GM12878 (cell line): ENCODE data around the gene ALG12. TPM values are rescaled to one million over a fixed set of nuclear protein-coding genes. Genes with fewer than 3 reads are reported as not detected.

Source experiments
- ATF7 ChIP-seq: fragments of 450-650 bp; IDR thresholded peaks from 2 replicates; pipeline ENCODE4 v1.6.1; 2016; ENCODE audit warnings: low read depth, mild to moderate bottlenecking
- BHLHE40 ChIP-seq, 2 experiments: fragments of 450-650 bp in 1 of 2; IDR thresholded peaks; 2 replicates each; pipeline ENCODE4 v1.6.1; 2011 to 2017; ENCODE audit warnings: low read depth in 2 of 2, borderline replicate concordance in 1 of 2, improper control_type of control experiment in 1 of 2, low read length in 1 of 2, mild to moderate bottlenecking in 1 of 2
- MAX ChIP-seq: IDR thresholded peaks from 2 replicates; pipeline ENCODE4 v1.6.1; 2012; ENCODE audit warnings: low read depth, low read length, improper control_type of control experiment
- SIN3A ChIP-seq: IDR thresholded peaks from 2 replicates; pipeline ENCODE4 v1.6.1; 2012; ENCODE audit warnings: low read depth, low read length, improper control_type of control experiment
- SIX5 ChIP-seq: IDR thresholded peaks from 2 replicates; pipeline ENCODE4 v1.6.1; 2011; ENCODE audit warnings: mild to moderate bottlenecking, low read depth, low read length, moderate library complexity; ENCODE audit not compliant: severe bottlenecking
- SP1 ChIP-seq: IDR thresholded peaks from one replicate; pipeline ENCODE4 v1.6.1; 2011; ENCODE audit warnings: low read depth, low read length
- SPI1 ChIP-seq: IDR thresholded peaks from 2 replicates; pipeline ENCODE4 v1.6.1; 2011; ENCODE audit warnings: low read depth, mild to moderate bottlenecking, low read length, moderate library complexity, borderline replicate concordance; ENCODE audit not compliant: insufficient read depth
- TCF3 ChIP-seq: IDR thresholded peaks from 2 replicates; pipeline ENCODE4 v1.6.1; 2012; ENCODE audit warnings: low read depth, mild to moderate bottlenecking, low read length, borderline replicate concordance; ENCODE audit not compliant: insufficient read depth
- polyA plus RNA-seq, 11 experiments: library from polyadenylated mRNA; depleted of rRNA in 4 of 11; unstranded in 6 of 11; stranded (reverse) in 5 of 11; fragments of >200 nt; fragmentation: Nextera tagmentation in 4 of 11; fragmentation: Illumina TruSeq in 1 of 11; extraction: Ambion mirVana in 4 of 11; extraction: Trizol in 1 of 11; gene quantifications; 1 replicate in 1 of 11; 2 replicates in 10 of 11; pipeline versions ENCODE4 v1.2.1 to v1.2.3, GENCODE V29; 2011 to 2016; ENCODE audit warnings: inconsistent platforms in 2 of 11, missing spikeins in 2 of 11, low read depth in 1 of 11
- total RNA-seq, 4 experiments: library from RNA; depleted of rRNA in 3 of 4; stranded (reverse); fragments of >200 nt in 3 of 4; fragmentation: Illumina TruSeq in 1 of 4; extraction: Trizol in 1 of 4; gene quantifications; 2 replicates each; pipeline versions ENCODE4 v1.2.1 to v1.2.3, GENCODE V29; 2013 to 2021
- TF ChIP-seq, protein P1 (sequence below): fragments of 450-650 bp; formaldehyde crosslinking; IDR thresholded peaks from 2 replicates; pipeline ENCODE4 v1.5.0; 2022; ENCODE audit warnings: mild to moderate bottlenecking, missing genetic modification characterization
- TF ChIP-seq, protein P2 (sequence below): fragments of 450-650 bp; IDR thresholded peaks from 2 replicates; pipeline ENCODE4 v1.6.1; 2016; ENCODE audit warnings: mild to moderate bottlenecking

The ALG12 gene
- total and polyA plus RNA-seq, 10 of the 15 experiments (the other 5 are each of a cell fraction or from before 2014, with no cell fraction given): 0.22 to 23.4 (median 6.6) TPM

DNA sequence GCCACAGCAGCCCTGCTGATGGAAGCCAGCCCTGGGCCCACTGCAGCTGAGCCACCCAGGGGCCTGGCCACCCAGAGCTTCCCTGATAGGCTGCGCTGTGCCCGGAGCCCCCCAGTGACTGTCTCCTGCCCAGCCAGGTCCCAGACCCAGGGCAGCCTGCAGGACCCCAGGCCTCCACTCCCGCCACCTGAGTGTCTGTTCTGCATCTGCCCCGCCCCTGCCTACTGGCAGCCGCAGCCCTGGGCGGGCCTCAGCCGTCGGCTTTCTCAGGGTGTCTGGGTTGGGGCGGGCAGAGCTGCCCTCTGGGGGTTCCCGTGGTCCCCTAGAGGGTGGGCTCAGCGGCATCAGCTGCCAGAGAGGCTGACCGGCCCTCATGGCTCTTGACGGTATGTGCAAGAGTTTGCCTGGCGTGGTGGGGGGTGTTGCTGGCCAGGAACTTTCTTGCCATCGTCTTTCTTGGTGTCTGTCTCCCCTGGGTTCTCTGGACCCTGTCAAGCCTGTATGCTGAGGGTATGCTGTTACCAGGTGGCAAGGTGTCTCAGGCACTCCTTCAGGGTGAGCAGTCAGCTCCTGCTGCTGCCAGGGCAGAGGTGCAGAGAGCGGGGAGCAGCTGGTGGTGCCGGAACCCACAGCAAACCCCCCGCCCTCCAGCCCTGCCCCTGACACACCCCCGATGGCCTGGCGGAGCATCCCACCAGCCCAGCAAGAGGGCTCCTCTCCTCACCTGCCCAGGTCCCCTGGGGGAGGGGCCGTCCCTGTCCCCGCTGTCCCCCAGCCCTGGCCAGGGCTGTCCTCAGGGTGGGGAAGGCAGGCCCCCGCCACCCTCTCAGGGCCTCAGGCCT, 30.1 kb upstream of the ALG12 start (continued):
- TF ChIP-seq, protein P1, sequence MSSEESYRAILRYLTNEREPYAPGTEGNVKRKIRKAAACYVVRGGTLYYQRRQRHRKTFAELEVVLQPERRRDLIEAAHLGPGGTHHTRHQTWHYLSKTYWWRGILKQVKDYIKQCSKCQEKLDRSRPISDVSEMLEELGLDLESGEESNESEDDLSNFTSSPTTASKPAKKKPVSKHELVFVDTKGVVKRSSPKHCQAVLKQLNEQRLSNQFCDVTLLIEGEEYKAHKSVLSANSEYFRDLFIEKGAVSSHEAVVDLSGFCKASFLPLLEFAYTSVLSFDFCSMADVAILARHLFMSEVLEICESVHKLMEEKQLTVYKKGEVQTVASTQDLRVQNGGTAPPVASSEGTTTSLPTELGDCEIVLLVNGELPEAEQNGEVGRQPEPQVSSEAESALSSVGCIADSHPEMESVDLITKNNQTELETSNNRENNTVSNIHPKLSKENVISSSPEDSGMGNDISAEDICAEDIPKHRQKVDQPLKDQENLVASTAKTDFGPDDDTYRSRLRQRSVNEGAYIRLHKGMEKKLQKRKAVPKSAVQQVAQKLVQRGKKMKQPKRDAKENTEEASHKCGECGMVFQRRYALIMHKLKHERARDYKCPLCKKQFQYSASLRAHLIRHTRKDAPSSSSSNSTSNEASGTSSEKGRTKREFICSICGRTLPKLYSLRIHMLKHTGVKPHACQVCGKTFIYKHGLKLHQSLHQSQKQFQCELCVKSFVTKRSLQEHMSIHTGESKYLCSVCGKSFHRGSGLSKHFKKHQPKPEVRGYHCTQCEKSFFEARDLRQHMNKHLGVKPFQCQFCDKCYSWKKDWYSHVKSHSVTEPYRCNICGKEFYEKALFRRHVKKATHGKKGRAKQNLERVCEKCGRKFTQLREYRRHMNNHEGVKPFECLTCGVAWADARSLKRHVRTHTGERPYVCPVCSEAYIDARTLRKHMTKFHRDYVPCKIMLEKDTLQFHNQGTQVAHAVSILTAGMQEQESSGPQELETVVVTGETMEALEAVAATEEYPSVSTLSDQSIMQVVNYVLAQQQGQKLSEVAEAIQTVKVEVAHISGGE (CRISPR knock-in tag): no peak
- TF ChIP-seq SIX5: no peak
- TF ChIP-seq TCF3: no peak
- TF ChIP-seq, protein P2, sequence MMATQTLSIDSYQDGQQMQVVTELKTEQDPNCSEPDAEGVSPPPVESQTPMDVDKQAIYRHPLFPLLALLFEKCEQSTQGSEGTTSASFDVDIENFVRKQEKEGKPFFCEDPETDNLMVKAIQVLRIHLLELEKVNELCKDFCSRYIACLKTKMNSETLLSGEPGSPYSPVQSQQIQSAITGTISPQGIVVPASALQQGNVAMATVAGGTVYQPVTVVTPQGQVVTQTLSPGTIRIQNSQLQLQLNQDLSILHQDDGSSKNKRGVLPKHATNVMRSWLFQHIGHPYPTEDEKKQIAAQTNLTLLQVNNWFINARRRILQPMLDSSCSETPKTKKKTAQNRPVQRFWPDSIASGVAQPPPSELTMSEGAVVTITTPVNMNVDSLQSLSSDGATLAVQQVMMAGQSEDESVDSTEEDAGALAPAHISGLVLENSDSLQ: no peak
- TF ChIP-seq ATF7: no peak
- TF ChIP-seq SPI1: no peak
- no peak for TF ChIP-seq SP1
- no peak for TF ChIP-seq MAX
- TF ChIP-seq BHLHE40 (IDR thresholded peaks at IDR 0.05; ENCODE audit: borderline replicate concordance in 1 of 2, low read depth in 2 of 2, low read length in 1 of 2): no peak
- TF ChIP-seq SIN3A: no peak
